Endothelial cell of umbilical vein (primary cell): ENCODE results near the gene FRMD4A. TPM values are rescaled to one million over a fixed set of nuclear protein-coding genes. Genes with fewer than 3 reads are reported as not detected.

Experiments used
- BruUV-seq: library from RNA; stranded (reverse); fragments of 400-500 nt; replicated peaks from 2 replicates; lab custom pipeline; 2021; lab: Mats Ljungman, UMichigan
- CTCF ChIA-PET: fragments of 300-600, 350-600 bp; sonication (Branson Sonifier 250); formaldehyde crosslinking; loops from one replicate; lab custom pipeline; 2021; ENCODE audit warnings: antibody characterized with exemption, inconsistent platforms; lab: Charles Lee
- POLR2A ChIA-PET: fragments of 300-600, 350-600 bp; sonication (Branson Sonifier 250); formaldehyde crosslinking; loops from one replicate; lab custom pipeline; 2021; ENCODE audit warnings: antibody characterized with exemption, inconsistent platforms; lab: Charles Lee
- DNase-seq: peaks from one replicate; pipeline ENCODE4 v3.0.0-alpha.2; 2011; ENCODE audit warnings: low read depth, low spot score
- FAIRE-seq: peaks from 2 replicates; lab custom pipeline; 2011; peaks lifted over from hg19 to GRCh38; lab: Jason Lieb, UNC
- H2AFZ ChIP-seq: 2 replicates; pipeline ENCODE4 v1.6.0; 2012; ENCODE audit warnings: low read depth, low read length, control low read depth, inconsistent platforms
- H3K27ac ChIP-seq: 2 replicates; pipeline ENCODE4 v1.5.1; 2011; ENCODE audit warnings: low read depth, mild to moderate bottlenecking, control low read depth, low read length, moderate library complexity; ENCODE audit not compliant: insufficient read depth
- H3K27me3 ChIP-seq, 2 experiments: 2 replicates each; pipeline versions ENCODE4 v1.6.0 to v1.6.1; 2011; ENCODE audit warnings: low read length in 2 of 2, mixed read lengths in 1 of 2; ENCODE audit not compliant: control insufficient read depth in 2 of 2, insufficient read depth in 2 of 2
- H3K36me3 ChIP-seq, 2 experiments: 2 replicates in 1 of 2; 3 replicates in 1 of 2; pipeline ENCODE4 v1.5.1; 2011; ENCODE audit warnings: low read length in 2 of 2, mild to moderate bottlenecking in 1 of 2, moderate library complexity in 1 of 2; ENCODE audit not compliant: control insufficient read depth in 2 of 2, insufficient read depth in 2 of 2; ENCODE audit errors: extremely low read depth in 1 of 2
- H3K4me1 ChIP-seq: 3 replicates; pipeline ENCODE4 v1.5.1; 2011; ENCODE audit warnings: mild to moderate bottlenecking, low read length; ENCODE audit not compliant: control insufficient read depth, insufficient read depth; ENCODE audit errors: extremely low read depth
- H3K4me2 ChIP-seq: 2 replicates; pipeline ENCODE4 v1.6.1; 2011; ENCODE audit warnings: low read length, control low read depth, mixed read lengths; ENCODE audit not compliant: insufficient read depth
- H3K4me3 ChIP-seq, 3 experiments: fragments of 200-600 bp in 1 of 3; sonication (generic), shearing (Covaris generic) in 1 of 3; replicated peaks in 1 of 3; 2 replicates each; pipeline ENCODE4 v1.5.1; 2011 to 2016; ENCODE audit warnings: control low read depth in 3 of 3, low read length in 3 of 3, mild to moderate bottlenecking in 2 of 3, inconsistent platforms in 1 of 3, low read depth in 1 of 3, moderate library complexity in 1 of 3; ENCODE audit not compliant: insufficient read depth in 1 of 3
- H3K79me2 ChIP-seq: 2 replicates; pipeline ENCODE4 v1.6.0; 2012; ENCODE audit warnings: low read length, inconsistent platforms; ENCODE audit not compliant: control insufficient read depth, insufficient read depth
- H3K9ac ChIP-seq: replicated peaks from 2 replicates; pipeline ENCODE3; 2011; ENCODE audit warnings: low read length, control low read depth; ENCODE audit not compliant: insufficient read depth; ENCODE audit errors: extremely low read depth
- H3K9me1 ChIP-seq: replicated peaks from 3 replicates; pipeline ENCODE4 v1.6.0; 2011; ENCODE audit warnings: mild to moderate bottlenecking, low read length; ENCODE audit not compliant: control insufficient read depth, insufficient read depth; ENCODE audit errors: extremely low read depth
- H3K9me3 ChIP-seq: replicated peaks from 2 replicates; pipeline ENCODE4 v1.5.1; 2012; ENCODE audit warnings: low read length, inconsistent platforms; ENCODE audit not compliant: control insufficient read depth, insufficient read depth
- H4K20me1 ChIP-seq: replicated peaks from 2 replicates; pipeline ENCODE3; 2011; ENCODE audit warnings: mild to moderate bottlenecking, low read length; ENCODE audit not compliant: control insufficient read depth, insufficient read depth; ENCODE audit errors: extremely low read depth
- EZH2 ChIP-seq: IDR thresholded peaks from 2 replicates; pipeline ENCODE4 v1.6.1; 2012; ENCODE audit warnings: borderline replicate concordance, low read depth, mild to moderate bottlenecking, moderate library complexity, low read length, inconsistent platforms; ENCODE audit not compliant: severe bottlenecking
- FOS ChIP-seq: IDR thresholded peaks from 2 replicates; pipeline ENCODE4 v1.6.1; 2011; ENCODE audit warnings: mild to moderate bottlenecking, low read length, moderate library complexity, borderline replicate concordance; ENCODE audit not compliant: insufficient read depth
- GATA2 ChIP-seq: IDR thresholded peaks from 2 replicates; pipeline ENCODE4 v1.7.0; 2011; ENCODE audit warnings: low read depth, mild to moderate bottlenecking, moderate library complexity, mixed read lengths, low read length; ENCODE audit not compliant: insufficient read length, insufficient read depth
- JUN ChIP-seq: IDR thresholded peaks from 2 replicates; pipeline ENCODE4 v1.6.1; 2011; ENCODE audit warnings: borderline replicate concordance, low read depth; ENCODE audit not compliant: insufficient read length, insufficient read depth
- MYC ChIP-seq: IDR thresholded peaks from one replicate; pipeline ENCODE4 v1.6.1; 2011; ENCODE audit warnings: mild to moderate bottlenecking, low read depth, low read length
- POLR2A ChIP-seq: IDR thresholded peaks from 2 replicates; pipeline ENCODE4 v1.6.1; 2012; ENCODE audit warnings: low read depth, mild to moderate bottlenecking, control low read depth, low read length
- POLR2AphosphoS5 ChIP-seq: IDR thresholded peaks from 2 replicates; pipeline ENCODE4 v1.6.1; 2012; ENCODE audit warnings: low read depth, mild to moderate bottlenecking, control low read depth, low read length, moderate library complexity; ENCODE audit not compliant: insufficient read depth
- dilution Hi-C: fragments of 300-500 bp; cut with MboI; formaldehyde crosslinking; loops from one replicate; pipeline ENCODE4 v1.15.0; 2019; ENCODE audit warnings: low sequenced_read_pairs; ENCODE audit not compliant: extremely low pct_ligation_motif_present
- intact Hi-C: fragments of 100-400 bp; cut with micrococcal nuclease; formaldehyde crosslinking; loops from one replicate; pipeline ENCODE4 v1.10.0; 2022
- polyA plus RNA-seq, 4 experiments: library from polyadenylated mRNA; depleted of rRNA in 3 of 4; stranded (reverse) in 3 of 4; unstranded in 1 of 4; fragments of >200 nt; gene quantifications; 2 replicates each; pipeline versions ENCODE4 v1.2.1 to v1.2.3, GENCODE V29; 2011 to 2012; ENCODE audit warnings: missing spikeins in 1 of 4
- total RNA-seq: library from RNA; stranded (reverse); gene quantifications from 2 replicates; pipeline ENCODE4 v1.2.3, GENCODE V29; 2021
- TF ChIP-seq, protein P1 (sequence below): IDR thresholded peaks from 2 replicates; pipeline ENCODE4 v1.6.1; 2011; ENCODE audit not compliant: insufficient read depth, insufficient read length
- TF ChIP-seq, protein P2 (sequence below), 2 donors: IDR thresholded peaks; 1 replicate in 1 of 2; 2 replicates in 1 of 2; pipeline ENCODE4 v1.5.1; 2011; ENCODE audit warnings: low read length in 2 of 2, mild to moderate bottlenecking in 2 of 2, moderate library complexity in 2 of 2, control low read depth in 1 of 2, inconsistent platforms in 1 of 2, low read depth in 1 of 2; ENCODE audit not compliant: insufficient read depth in 1 of 2; ENCODE audit errors: extremely low read depth in 1 of 2

Gene FRMD4A
- total and polyA plus RNA-seq, 2 donors (not counting 3 experiments of a cell fraction or from before 2014, with no cell fraction given): 123 to 148 TPM

- DNase-seq: no peak
- no peak overlapping the region for H2AFZ ChIP-seq
These were observed 205.2 kb downstream of the FRMD4A start for GRCh38 chr10:14125564-14125963.

GRCh38 chr10:14124941-14125340 is 205.8 kb downstream of the FRMD4A start:
- ChIA-PET CTCF (no interaction called here), POLR2A (no interaction called here)
- Histone ChIP-seq H3K79me2 (no peaks in the 10 kb centered on the region), H3K4me2 (no peak overlapping the region), H3K27me3 (peaks cover 0 to 2% of the 10 kb centered on the region in 2 experiments), H4K20me1 (no peaks in the 10 kb centered on the region), H3K9me3 (no peaks in the 10 kb centered on the region), H3K9ac (no peak overlapping the region), H3K27ac (no peak overlapping the region), H3K9me1 (no peaks in the 10 kb centered on the region), H3K4me1 (no peaks in the 10 kb centered on the region), H3K36me3 (no peaks in the 10 kb centered on the region), H3K4me3 (no peak overlapping the region), H2AFZ (no peak overlapping the region)
- no TSS peak for BruUV-seq
- intact Hi-C loops (no loop called here), dilution Hi-C loops (no loop called here)
- TF ChIP-seq POLR2A (no peak), GATA2 (no peak), MYC (no peak), JUN (no peak), EZH2 (no peak), FOS (no peak), POLR2AphosphoS5 (no peak)
- TF ChIP-seq, protein P1, sequence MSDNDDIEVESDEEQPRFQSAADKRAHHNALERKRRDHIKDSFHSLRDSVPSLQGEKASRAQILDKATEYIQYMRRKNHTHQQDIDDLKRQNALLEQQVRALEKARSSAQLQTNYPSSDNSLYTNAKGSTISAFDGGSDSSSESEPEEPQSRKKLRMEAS: no peak
- TF ChIP-seq, protein P2, sequence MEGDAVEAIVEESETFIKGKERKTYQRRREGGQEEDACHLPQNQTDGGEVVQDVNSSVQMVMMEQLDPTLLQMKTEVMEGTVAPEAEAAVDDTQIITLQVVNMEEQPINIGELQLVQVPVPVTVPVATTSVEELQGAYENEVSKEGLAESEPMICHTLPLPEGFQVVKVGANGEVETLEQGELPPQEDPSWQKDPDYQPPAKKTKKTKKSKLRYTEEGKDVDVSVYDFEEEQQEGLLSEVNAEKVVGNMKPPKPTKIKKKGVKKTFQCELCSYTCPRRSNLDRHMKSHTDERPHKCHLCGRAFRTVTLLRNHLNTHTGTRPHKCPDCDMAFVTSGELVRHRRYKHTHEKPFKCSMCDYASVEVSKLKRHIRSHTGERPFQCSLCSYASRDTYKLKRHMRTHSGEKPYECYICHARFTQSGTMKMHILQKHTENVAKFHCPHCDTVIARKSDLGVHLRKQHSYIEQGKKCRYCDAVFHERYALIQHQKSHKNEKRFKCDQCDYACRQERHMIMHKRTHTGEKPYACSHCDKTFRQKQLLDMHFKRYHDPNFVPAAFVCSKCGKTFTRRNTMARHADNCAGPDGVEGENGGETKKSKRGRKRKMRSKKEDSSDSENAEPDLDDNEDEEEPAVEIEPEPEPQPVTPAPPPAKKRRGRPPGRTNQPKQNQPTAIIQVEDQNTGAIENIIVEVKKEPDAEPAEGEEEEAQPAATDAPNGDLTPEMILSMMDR (IDR thresholded peaks at IDR 0.05; ENCODE audit: extremely low read depth in 1 of 2, insufficient read depth in 1 of 2, low read depth in 1 of 2, low read length in 2 of 2): no peak
- no peak for DNase-seq
- no peak for FAIRE-seq

More at GRCh38 chr10:14125564-14125963, 205.2 kb downstream of the FRMD4A start:
- FAIRE-seq: no peak
- no peaks in the 10 kb centered on the region for H3K79me2 ChIP-seq
- H3K4me2 ChIP-seq: no peak overlapping the region
- peaks cover 0 to 2% of the 10 kb centered on the region in 2 experiments for H3K27me3 ChIP-seq
- no peaks in the 10 kb centered on the region for H3K36me3 ChIP-seq
- intact Hi-C loops: no loop called here
- BruUV-seq: no TSS peak
- H3K27ac ChIP-seq: no peak overlapping the region
- no peaks in the 10 kb centered on the region for H3K4me1 ChIP-seq
- no peaks in the 10 kb centered on the region for H3K9me3 ChIP-seq
- dilution Hi-C loops: no loop called here
- H3K4me3 ChIP-seq: no peak overlapping the region
- H3K9ac ChIP-seq: no peak overlapping the region
- CTCF ChIA-PET: interaction anchor here (1.5 kb wide), 1 partner anchor 339 kb away, joined by 5 read pairs; no protein-coding TSS in a partner anchor
- H3K9me1 ChIP-seq: no peaks in the 10 kb centered on the region
- H4K20me1 ChIP-seq: no peaks in the 10 kb centered on the region
- TF ChIP-seq MYC (no peak), GATA2 (no peak), FOS (no peak), JUN (no peak), POLR2AphosphoS5 (no peak), POLR2A (no peak), EZH2 (no peak)
- TF ChIP-seq, protein P1: no peak
- POLR2A ChIA-PET: no interaction called here
